Left colon (tissue), 2 donors: Measurements from ENCODE around the gene ICA1. TPM values are rescaled to one million over a fixed set of nuclear protein-coding genes. Genes with fewer than 3 reads are reported as not detected.

Source experiments
- ATAC-seq: fragments of 200-7000 bp; cut with Tn5 transposase; one replicate; pipeline ENCODE4 v1.9.1; 2020; ENCODE audit warnings: mild to moderate bottlenecking, moderate library complexity
- DNase-seq, 2 donors: peaks; one replicate each; pipeline ENCODE4 v3.0.0-alpha.2; 2020
- intact Hi-C, 2 donors: fragments of 100-400 bp; cut with DNase I in 1 of 2; cut with micrococcal nuclease in 1 of 2; formaldehyde crosslinking; loops; one replicate each; pipeline versions ENCODE4 v1.11.2 to v1.14.0; 2022; cut with DNase I, micrococcal nuclease
- total RNA-seq, 2 donors: library from RNA; stranded (reverse); fragmentation: NEBNext Ultra II Directional; extraction: Animal tissue kit (Norgen Biotek cat#: 25700); gene quantifications; one replicate each; pipeline ENCODE4 v1.2.1, GENCODE V29; 2021
- donor health status: DM: no; HTN: no; CAD: no.
- donor health status: DM: yes; HTN: yes; CAD: no.

The ICA1 gene
- total RNA-seq, 2 donors from 2014 or later, result 34.2 to 66.1 TPM

GRCh38 chr7:8236780-8237407 is 25.1 kb downstream of the ICA1 start:
- DNase-seq, result no peak
- no peak for ATAC-seq
- intact Hi-C loops, result no loop called here

- ATAC-seq (no peak), DNase-seq (no peak)
- intact Hi-C loops, result no loop called here
These were observed 28.7 kb downstream of the ICA1 start for GRCh38 chr7:8232999-8233847.

GRCh38 chr7:8229927-8230326 is 32.0 kb downstream of the ICA1 start:
- DNase-seq, result no peak
- no peak for ATAC-seq
- intact Hi-C loops, result loop anchor here in 1 of 2 donors (10.0 kb wide), 1 partner anchor 805 kb away; no protein-coding TSS in a partner anchor

- intact Hi-C loops, result loop anchor here in 1 of 2 donors (10.0 kb wide), 1 partner anchor 804 kb away; no protein-coding TSS in a partner anchor
- ATAC-seq (no peak), DNase-seq (no peak)
These were observed 32.9 kb downstream of the ICA1 start for GRCh38 chr7:8228766-8229674.

- ATAC-seq (no peak), DNase-seq (no peak)
- intact Hi-C loops, result loop anchor here in 1 of 2 donors (10.0 kb wide), 1 partner anchor 803 kb away; no protein-coding TSS in a partner anchor
These were observed 33.9 kb downstream of the ICA1 start for GRCh38 chr7:8228068-8228467.

- DNase-seq, result no peak
- intact Hi-C loops, result loop anchor here in 1 of 2 donors (10.0 kb wide), 1 partner anchor 802 kb away; no protein-coding TSS in a partner anchor
- ATAC-seq, result no peak
These were observed 34.7 kb downstream of the ICA1 start for GRCh38 chr7:8227261-8227660.

- intact Hi-C loops, result loop anchor here in 1 of 2 donors (10.0 kb wide), 1 partner anchor 802 kb away; no protein-coding TSS in a partner anchor
- DNase-seq, result no peak
- ATAC-seq, result no peak
These were observed 35.5 kb downstream of the ICA1 start for GRCh38 chr7:8226501-8226900.

- no peak for ATAC-seq
- intact Hi-C loops, result loop anchor here in 1 of 2 donors (10.0 kb wide), 1 partner anchor 797 kb away; no protein-coding TSS in a partner anchor
- no peak for DNase-seq
These were observed 40.4 kb downstream of the ICA1 start for GRCh38 chr7:8221567-8221966.

- intact Hi-C loops, result loop anchor here in 1 of 2 donors (10.0 kb wide), 1 partner anchor 796 kb away; no protein-coding TSS in a partner anchor
- DNase-seq (no peak), ATAC-seq (no peak)
These were observed 40.9 kb downstream of the ICA1 start for GRCh38 chr7:8221101-8221495.

GRCh38 chr7:8220376-8221100 is 41.4 kb downstream of the ICA1 start:
- intact Hi-C loops, result loop anchor here in 1 of 2 donors (10.0 kb wide), 1 partner anchor 796 kb away; no protein-coding TSS in a partner anchor
- DNase-seq (no peak), ATAC-seq (no peak)

- DNase-seq, result no peak
- ATAC-seq, result peak; percentile 51
- intact Hi-C loops, result loop anchor here in 1 of 2 donors (10.0 kb wide), 2 partner anchors 553 to 623 kb away; no protein-coding TSS in a partner anchor
These were observed 44.5 kb downstream of the ICA1 start for GRCh38 chr7:8217200-8218068.

GRCh38 chr7:8216334-8216690 is 45.7 kb downstream of the ICA1 start:
- DNase-seq, result no peak
- ATAC-seq, result no peak
- intact Hi-C loops, result loop anchor here in 1 of 2 donors (10.0 kb wide), 2 partner anchors 552 to 622 kb away; no protein-coding TSS in a partner anchor

GRCh38 chr7:8215648-8216333 is 46.2 kb downstream of the ICA1 start:
- DNase-seq (no peak), ATAC-seq (no peak)
- intact Hi-C loops, result loop anchor here in 1 of 2 donors (10.0 kb wide), 2 partner anchors 551 to 621 kb away; no protein-coding TSS in a partner anchor

GRCh38 chr7:8214244-8214824 is 47.6 kb downstream of the ICA1 start:
- intact Hi-C loops, result loop anchor here in 1 of 2 donors (10.0 kb wide), 2 partner anchors 550 to 620 kb away; no protein-coding TSS in a partner anchor
- DNase-seq (peak in 1 of 2 donors; percentile 31), ATAC-seq (peak; percentile 9)

- intact Hi-C loops, result loop anchor here in 1 of 2 donors (10.0 kb wide), 2 partner anchors 549 to 619 kb away; no protein-coding TSS in a partner anchor
- no peak for ATAC-seq
These were observed 48.6 kb downstream of the ICA1 start for GRCh38 chr7:8213381-8213780.

GRCh38 chr7:8212638-8213037 is 49.3 kb downstream of the ICA1 start:
- no peak for ATAC-seq
- intact Hi-C loops, result loop anchor here in 1 of 2 donors (10.0 kb wide), 2 partner anchors 548 to 618 kb away; no protein-coding TSS in a partner anchor

More at GRCh38 chr7:8213381-8213780, 48.6 kb downstream of the ICA1 start:
- no peak for DNase-seq

More at GRCh38 chr7:8212638-8213037, 49.3 kb downstream of the ICA1 start:
- no peak for DNase-seq
